NCI-H1105 treated with DMSO at 0.1 percent for 48 hours (cell line): Measurements from ENCODE around the gene GNPAT.

Experiments used
- DNase-seq: peaks from one replicate; lab custom pipeline; 2025; lab: John Stamatoyannopoulos, UW

GNPAT gene

GRCh38 chr1:231213831-231214573 lies 27.0 kb upstream of the GNPAT start:
- DNase-seq, result no peak

- DNase-seq, result no peak
Observed at GRCh38 chr1:231214918-231215680, 25.9 kb upstream of the GNPAT start.

GRCh38 chr1:231215681-231216385 lies 25.2 kb upstream of the GNPAT start:
- no peak for DNase-seq

- DNase-seq, result no peak
Observed at GRCh38 chr1:231216498-231216897, 24.5 kb upstream of the GNPAT start.

- DNase-seq, result no peak
Observed at GRCh38 chr1:231217056-231217455, 24.0 kb upstream of the GNPAT start.

- no peak for DNase-seq
Observed at GRCh38 chr1:231218078-231218477, 22.9 kb upstream of the GNPAT start.

- DNase-seq, result no peak
Observed at GRCh38 chr1:231219422-231220401, 21.3 kb upstream of the GNPAT start.

- no peak for DNase-seq
Observed at GRCh38 chr1:231220801-231221200, 20.2 kb upstream of the GNPAT start.

GRCh38 chr1:231226156-231226555 lies 14.9 kb upstream of the GNPAT start:
- DNase-seq, result no peak

GRCh38 chr1:231231511-231231910 lies 9.5 kb upstream of the GNPAT start:
- no peak for DNase-seq

GRCh38 chr1:231232870-231233734 lies 7.9 kb upstream of the GNPAT start:
- no peak for DNase-seq

GRCh38 chr1:231233735-231234417 lies 7.1 kb upstream of the GNPAT start:
- no peak for DNase-seq

GRCh38 chr1:231234506-231234905 lies 6.5 kb upstream of the GNPAT start:
- DNase-seq, result no peak

- no peak for DNase-seq
Observed at GRCh38 chr1:231235526-231236207, 5.3 kb upstream of the GNPAT start.

GRCh38 chr1:231236208-231236591 lies 4.8 kb upstream of the GNPAT start:
- no peak for DNase-seq

GRCh38 chr1:231236938-231237337 lies 4.1 kb upstream of the GNPAT start:
- no peak for DNase-seq

- no peak for DNase-seq
Observed at GRCh38 chr1:231238298-231238697, 2.7 kb upstream of the GNPAT start.

- DNase-seq, result no peak
Observed at GRCh38 chr1:231240531-231240882, 505 bp upstream of the GNPAT start.

- DNase-seq, result peak; percentile 24
Observed at GRCh38 chr1:231241750-231242149, 738 bp downstream of the GNPAT start.
